HG03354 (cell line): ENCODE measurements around the gene CLSTN1.
A peak's percentile ranks its signal among the peaks of the same experiment; 100 is the strongest.

Experiments
- ATAC-seq: cut with Tn5 transposase; IDR thresholded peaks from one replicate; pipeline ENCODE4 v1.9.1; 2021; ENCODE audit warnings: mild to moderate bottlenecking; ENCODE audit not compliant: unreplicated experiment, poor library complexity, severe bottlenecking

CLSTN1 gene

DNA sequence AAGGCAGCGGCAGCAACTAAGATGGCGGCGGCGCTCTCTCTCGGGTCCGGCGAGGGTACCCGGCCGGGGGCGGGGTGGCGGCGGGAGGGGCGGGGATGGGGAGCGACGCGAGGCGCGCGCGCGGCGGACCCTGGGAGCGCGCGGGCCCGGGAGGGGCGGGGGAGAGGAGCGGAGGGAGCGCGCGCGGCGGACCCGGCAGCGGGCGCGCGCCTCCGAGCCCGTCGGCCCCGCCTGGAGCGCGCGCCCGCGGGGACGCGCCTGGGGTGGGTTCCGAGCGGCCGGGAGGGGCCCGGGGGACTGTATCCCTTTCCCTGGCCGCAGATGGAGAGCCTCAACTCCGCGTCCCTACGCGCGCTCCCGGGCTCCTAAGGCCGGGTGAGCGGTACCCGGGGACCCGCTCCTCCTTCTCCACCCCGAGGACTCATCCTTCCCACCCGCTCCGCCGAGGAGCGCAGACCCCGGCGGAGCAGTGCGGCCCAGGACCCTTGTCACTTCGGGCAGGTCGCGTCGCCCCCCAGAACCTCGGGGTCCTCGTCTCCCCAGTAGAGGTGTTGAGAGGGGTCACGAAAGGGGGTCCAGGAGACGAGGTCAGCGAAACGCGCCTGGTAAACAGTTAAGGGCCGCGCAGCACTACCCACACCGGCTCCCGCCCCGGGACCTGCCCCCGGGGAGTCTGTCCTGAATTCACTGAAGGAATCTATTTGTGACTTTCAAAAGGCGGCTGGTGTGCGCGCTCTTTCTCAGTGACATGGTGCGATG is at the start of gene CLSTN1:
Gene CLSTN1 (minus strand): TSS at position 23 of the 759 bp plus-strand sequence. CDS start 232 bp downstream, outside the sequence.
- ATAC-seq = peak; percentile 71

DNA sequence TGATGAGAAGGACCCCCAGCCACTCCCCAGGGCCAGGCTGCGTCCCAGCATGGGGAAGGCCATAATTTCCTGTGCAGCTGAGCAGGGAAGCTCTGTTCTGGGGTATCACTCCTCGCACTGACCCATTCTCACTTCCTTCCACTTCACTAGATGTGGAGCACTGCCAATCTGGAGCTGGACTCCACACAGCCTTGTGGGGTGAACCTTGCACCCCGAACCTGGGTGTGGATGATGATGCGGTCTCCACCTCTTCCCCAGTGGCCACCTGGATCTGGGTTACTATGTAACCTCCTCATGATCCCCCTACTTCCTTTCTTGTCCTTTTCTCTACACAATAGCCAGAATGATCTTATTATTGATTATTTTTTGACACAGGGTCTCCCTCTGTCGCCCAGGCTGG is 49.6 kb upstream of the CLSTN1 start:
- no peak for ATAC-seq

GRCh38 chr1:9872430-9873165 is 48.8 kb upstream of the CLSTN1 start:
- no peak for ATAC-seq

DNA sequence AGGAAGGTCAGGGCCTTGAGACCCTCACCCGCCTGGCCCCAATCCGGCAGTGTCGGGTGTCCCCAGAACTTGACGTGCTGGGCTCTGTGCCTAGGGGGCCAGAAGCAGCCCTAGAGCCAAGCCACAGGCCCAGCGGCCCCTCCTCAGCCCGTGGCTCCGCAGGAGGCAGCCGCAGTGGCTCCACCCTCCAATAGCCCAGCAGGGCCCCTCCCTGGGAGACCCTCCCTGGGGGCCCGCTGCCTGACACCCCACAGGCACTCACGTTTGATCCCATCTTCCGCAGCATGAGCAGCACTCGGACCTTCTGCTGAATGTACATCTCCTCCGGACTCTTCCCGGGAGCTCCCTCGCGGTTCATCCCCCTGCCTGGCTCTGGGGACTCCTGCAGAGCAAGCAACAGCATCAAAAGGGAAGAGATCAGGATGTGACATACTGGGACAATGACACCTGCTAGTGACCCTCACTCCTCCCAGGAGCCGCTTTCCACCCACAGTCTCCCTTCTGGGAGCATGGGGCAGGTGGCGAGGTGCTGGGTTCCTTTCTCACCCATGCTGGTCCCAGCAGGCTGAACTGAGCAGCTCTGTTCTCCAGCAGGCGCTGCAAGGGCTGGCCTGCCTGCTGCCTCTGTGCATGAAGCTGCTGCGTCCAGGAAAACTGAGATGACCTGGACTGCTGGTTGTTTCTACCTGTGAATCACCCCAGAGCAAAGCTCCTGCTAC is 48.1 kb upstream of the CLSTN1 start:
- no peak for ATAC-seq

- ATAC-seq = no peak
Measured at GRCh38 chr1:9871021-9871420, 47.3 kb upstream of the CLSTN1 start.

DNA sequence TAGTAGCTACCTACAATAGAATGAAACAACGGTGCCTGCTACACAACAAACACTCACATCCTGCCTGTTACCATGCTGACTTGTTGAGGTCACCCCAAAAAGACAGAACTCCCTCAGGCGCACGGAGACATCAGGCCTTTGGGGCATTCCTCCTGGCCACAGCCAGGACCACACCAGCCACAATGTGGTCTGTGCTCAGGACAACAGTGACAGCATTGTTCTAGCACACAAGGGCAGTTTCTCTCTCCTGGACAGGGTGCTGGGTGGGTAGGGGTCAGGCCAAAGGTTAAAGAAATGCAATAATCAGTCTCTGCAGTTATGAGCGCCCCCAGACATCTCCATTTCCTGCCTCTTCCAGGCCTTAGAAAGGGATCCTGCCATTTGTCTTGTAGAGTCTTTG is 46.8 kb upstream of the CLSTN1 start:
- no peak for ATAC-seq

- no peak for ATAC-seq
Measured at GRCh38 chr1:9869831-9870251, 46.1 kb upstream of the CLSTN1 start.

DNA sequence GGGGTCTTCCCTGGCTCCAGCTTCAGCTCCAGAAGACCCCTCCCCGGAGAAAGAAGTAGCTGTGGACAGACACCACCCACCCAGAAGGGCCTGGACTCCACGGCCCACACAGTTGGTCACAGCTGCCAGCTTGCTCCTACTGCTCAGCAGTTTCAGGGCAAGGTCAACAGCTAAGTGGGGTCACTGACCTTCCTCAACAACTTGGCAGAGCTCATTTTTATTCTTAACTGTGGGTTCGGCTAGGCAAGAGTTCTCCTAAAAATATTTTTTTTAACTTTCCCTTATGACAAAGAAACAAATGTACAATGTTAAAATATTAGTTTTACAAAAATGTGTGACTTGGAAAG is 44.5 kb upstream of the CLSTN1 start:
- ATAC-seq = no peak

DNA sequence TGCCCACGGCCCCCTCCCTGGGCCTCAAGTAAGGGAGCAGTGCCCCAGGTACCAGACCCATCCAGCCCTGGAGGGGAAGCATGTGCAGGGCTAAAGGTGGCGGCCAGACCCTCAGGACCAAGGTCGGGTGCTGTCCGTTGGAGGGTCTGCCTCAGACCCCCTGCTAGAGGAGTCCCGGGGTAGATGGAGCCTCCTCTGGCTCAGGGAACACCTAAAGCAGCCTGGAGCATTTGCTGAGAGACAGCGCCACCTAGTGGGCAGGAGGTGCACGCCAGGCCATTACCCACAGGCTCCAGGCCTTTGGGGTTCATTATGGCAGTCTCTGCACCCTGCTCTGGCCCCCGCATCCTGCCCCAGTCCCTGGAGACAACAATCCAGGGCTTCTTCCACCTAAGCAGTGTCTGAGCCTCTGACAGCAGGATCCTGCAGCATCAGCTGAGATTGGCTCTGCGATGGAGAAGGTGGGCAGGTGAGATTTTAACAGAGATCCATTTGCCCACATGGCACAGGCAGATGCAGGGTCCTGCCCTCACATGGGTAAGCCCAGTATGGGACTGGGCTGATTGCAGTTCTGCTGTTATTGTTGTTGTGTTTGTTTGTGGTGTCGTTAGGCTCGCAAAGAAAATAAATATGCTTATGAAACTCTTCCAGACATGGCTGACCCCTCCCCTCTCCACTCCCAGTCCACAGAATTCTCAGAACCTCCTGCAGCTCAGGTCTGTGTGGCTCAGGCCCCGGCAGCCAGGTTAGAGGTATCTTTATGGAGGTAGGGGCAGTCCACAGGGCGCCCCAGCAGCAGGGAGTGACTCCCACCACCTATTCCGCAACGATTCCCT is 43.9 kb upstream of the CLSTN1 start:
- peak; percentile 69 for ATAC-seq

DNA sequence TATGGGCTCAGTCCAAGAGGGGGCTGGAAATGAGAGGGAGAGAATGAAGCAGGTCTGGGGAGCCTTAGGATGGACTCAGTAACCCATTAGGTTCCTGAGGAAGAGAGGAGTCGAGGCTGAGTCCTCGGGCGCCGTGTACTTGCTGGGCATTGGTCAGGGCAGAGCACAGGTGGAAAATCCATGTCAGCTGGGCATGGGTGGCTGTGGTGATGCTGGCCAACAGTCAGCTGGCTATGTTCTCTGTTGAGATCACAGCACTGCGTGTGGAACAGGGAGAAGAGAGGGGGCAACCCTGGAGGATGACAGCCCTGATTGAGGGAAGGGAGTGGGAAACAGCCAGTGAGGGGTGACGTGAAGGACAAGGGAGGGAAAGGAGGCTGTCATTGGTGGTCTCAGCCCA is 43.1 kb upstream of the CLSTN1 start:
- ATAC-seq = no peak

DNA sequence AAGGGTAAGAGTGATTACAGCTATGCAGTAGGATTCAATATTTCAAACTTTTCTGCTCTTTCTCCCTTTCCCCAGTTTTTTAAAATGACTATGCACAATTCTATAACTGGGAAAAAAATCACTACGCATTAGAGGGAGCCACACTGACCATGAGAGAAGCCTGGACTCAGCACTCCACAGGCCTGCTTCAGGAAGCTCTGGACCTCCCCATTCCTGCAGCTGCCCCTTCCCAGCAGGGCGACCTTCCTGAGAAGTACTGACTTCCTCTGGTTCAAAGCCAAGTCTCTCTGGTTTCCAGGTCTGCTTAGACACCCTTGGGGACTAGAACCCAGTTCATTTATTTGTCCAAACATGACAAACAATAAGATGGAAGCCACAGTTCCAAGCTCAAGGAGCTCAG is 42.0 kb upstream of the CLSTN1 start:
- no peak for ATAC-seq

DNA sequence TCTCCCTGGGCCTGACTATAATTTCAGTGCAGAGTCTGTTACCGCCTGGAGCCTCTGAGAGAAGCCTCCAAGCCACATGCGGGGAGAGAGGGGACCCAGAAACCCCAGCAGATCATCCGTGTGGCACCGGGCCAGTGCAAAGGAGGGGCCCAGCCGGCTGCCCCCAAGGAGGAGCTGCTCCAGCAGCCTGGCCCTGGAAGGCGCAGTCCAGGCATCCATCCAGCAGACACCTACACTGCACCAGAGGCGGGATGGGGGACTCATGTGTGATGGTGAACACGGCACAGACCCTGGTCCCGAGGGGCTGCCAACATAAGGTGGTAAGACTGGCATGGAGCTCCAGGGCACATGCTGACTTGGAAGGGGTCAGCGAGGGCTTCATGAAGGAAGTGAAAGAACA is 39.6 kb upstream of the CLSTN1 start:
- ATAC-seq = no peak

DNA sequence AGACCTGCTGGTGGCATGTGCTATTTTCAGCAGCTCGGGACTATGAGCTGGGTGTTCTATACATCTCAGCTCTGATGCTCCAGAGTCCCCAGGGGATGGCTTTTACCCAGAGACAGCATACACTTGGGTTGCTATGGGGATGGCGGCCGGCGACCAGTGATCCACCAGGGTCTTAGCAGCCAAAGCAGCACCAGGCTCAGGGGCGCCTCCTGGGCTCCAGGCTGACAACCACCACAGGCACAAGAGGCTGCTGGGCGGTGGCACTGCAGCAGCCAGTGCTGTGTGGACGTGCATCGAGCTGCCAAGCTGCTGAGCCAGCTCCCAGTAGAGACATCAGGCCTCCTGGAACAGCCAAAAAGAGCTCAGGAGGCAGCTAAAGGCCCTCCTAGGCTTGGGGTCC is 37.6 kb upstream of the CLSTN1 start:
- ATAC-seq = no peak

DNA sequence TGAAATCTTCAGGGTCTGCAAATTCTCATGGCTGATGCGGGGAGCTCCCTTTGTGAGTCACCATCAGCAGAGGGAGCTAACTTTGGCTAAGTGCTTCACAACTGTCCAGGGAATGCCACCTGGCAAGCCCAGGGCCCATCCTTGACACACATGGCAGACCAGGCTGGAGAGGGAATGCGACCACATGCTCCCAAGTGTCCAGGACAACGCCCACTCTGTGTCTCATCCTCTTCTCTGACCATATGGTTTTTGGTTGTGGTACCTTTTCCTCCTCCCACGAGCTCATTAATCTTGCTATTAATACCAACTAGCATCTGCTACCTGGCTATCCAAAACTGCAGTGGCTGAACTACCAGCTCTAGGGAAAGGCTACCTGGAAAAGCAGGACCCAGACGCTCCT is 37.1 kb upstream of the CLSTN1 start:
- ATAC-seq = no peak

- no peak for ATAC-seq
Measured at GRCh38 chr1:9859281-9860014, 35.7 kb upstream of the CLSTN1 start.

DNA sequence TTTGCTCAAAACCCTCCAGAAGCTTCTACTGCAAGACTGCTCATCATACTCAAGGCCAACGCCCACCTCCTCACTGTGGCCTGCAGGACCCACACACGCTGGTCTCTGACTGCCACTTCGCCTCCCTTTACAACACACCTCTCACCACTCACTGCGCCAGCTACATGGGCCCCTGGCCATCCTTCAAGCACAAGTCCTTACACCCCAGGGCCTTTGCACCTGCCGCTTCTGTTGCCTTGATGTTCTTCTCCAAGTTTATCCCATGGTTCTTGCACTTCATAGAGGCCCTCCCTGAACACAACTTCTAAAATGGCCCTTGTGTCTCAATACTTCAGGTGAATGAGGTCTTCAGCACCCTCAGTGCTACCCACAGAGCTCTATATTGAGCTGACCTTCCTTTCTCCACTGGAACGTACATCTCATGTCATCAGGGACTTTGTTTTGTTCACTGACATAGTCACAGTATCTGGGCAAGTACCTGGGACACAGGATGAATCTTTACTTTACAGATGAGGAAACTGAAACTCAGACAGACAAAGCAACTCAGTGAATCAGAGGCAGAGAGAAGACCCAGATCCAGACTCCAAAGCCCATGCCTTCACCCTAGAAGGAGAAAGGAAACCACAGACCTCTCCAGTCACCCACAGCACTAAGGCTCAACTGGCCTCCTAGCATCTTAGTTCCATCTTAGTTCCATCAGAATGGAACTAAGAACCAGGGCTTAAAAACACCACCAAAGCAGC is 34.7 kb upstream of the CLSTN1 start:
- ATAC-seq = no peak

DNA sequence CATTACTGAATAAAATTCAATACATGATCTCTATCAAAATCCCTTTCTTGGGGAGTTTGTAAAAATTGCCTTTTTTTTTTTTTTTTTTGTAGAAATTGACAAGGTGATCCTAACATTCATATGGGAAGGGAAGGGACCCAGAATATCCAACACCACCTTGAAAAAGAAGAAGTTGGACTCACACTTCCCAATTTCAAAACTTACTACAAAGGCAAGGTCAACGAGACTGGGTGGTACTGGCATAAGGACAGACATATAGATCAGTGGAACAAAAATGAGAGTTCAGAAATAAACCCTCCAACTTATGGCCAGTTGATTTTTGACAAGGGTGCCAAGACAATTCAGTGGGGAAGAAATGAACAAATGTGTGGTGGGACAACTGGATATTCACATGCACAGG is 31.4 kb upstream of the CLSTN1 start:
- no peak for ATAC-seq

- no peak for ATAC-seq
Measured at GRCh38 chr1:9853249-9853595, 29.5 kb upstream of the CLSTN1 start.
